Parathyroid adenoma (tissue), 2 donors: ENCODE results near the gene RNASE1.

ENCODE experiments used
- H2AFZ ChIP-seq: fragments of 300-600 bp; sonication (generic); one replicate; pipeline ENCODE4 v1.7.0; 2017; ENCODE audit warnings: antibody characterized with exemption, mild to moderate bottlenecking
- H3K27ac ChIP-seq: fragments of 300-600 bp; sonication (generic); one replicate; pipeline ENCODE4 v1.7.0; 2017
- H3K27me3 ChIP-seq: fragments of 300-600 bp; sonication (generic); one replicate; pipeline ENCODE4 v1.7.0; 2017; ENCODE audit warnings: low read length; ENCODE audit not compliant: control insufficient read depth, insufficient read depth
- H3K36me3 ChIP-seq: fragments of 300-600 bp; sonication (generic); one replicate; pipeline ENCODE4 v1.7.0; 2017; ENCODE audit warnings: low read length; ENCODE audit not compliant: control insufficient read depth, insufficient read depth
- H3K4me1 ChIP-seq: fragments of 300-600 bp; sonication (generic); one replicate; pipeline ENCODE4 v1.7.0; 2017; ENCODE audit warnings: control low read depth
- H3K4me2 ChIP-seq: fragments of 300-600 bp; sonication (generic); one replicate; pipeline ENCODE4 v1.7.0; 2017; ENCODE audit warnings: low read length
- H3K4me3 ChIP-seq: fragments of 300-600 bp; sonication (generic); one replicate; pipeline ENCODE4 v1.7.0; 2017; ENCODE audit warnings: low read depth, low read length
- H3K79me2 ChIP-seq: fragments of 300-600 bp; sonication (generic); one replicate; pipeline ENCODE4 v1.7.0; 2017; ENCODE audit warnings: control low read depth
- H3K9ac ChIP-seq: fragments of 300-600 bp; sonication (generic); one replicate; pipeline ENCODE4 v1.7.0; 2017; ENCODE audit warnings: mild to moderate bottlenecking
- H3K9me3 ChIP-seq: fragments of 300-600 bp; sonication (generic); one replicate; pipeline ENCODE4 v1.7.0; 2017; ENCODE audit warnings: low read length; ENCODE audit not compliant: control insufficient read depth
- TF ChIP-seq, protein P1 (sequence below): fragments of 300-600 bp; sonication (generic); IDR thresholded peaks from one replicate; pipeline ENCODE4 v1.7.0; 2017; ENCODE audit warnings: antibody characterized with exemption, mild to moderate bottlenecking
- donor health status: primary hyperparathyroidism.

The RNASE1 gene

DNA sequence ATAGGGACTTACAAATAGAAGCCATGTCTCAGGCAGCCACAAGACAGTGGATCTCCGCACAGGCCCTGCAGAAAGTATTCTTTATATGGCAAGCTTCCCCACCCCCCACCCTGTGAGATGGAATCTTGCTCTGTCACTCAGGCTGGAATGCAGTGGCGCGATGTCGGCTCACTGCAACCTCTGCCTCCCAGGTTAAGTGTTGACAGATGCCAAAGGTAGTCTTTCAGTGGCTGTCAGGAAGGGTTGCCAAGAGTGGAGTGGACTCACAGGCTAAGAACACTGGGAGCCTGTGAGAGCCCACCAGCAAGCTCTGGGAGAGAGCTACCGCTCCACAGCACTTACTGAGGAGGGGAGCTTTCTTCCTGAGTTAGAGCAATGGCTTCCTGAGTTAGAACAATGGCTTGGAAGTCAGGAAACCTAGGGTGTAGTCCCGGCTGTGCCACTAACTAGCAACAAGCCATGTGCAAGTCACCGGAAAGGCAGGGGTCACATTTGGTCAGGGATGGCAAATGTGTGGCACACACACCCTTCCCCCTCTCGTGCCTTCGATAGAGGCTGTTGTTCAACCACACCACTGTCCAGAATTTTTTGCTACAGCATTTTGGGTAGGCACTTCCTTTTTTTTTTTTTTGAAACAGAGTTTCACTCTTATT is 2.6 kb downstream of the RNASE1 start:
- H3K27ac ChIP-seq = peak overlapping the region; percentile 0
- TF ChIP-seq, protein P1, sequence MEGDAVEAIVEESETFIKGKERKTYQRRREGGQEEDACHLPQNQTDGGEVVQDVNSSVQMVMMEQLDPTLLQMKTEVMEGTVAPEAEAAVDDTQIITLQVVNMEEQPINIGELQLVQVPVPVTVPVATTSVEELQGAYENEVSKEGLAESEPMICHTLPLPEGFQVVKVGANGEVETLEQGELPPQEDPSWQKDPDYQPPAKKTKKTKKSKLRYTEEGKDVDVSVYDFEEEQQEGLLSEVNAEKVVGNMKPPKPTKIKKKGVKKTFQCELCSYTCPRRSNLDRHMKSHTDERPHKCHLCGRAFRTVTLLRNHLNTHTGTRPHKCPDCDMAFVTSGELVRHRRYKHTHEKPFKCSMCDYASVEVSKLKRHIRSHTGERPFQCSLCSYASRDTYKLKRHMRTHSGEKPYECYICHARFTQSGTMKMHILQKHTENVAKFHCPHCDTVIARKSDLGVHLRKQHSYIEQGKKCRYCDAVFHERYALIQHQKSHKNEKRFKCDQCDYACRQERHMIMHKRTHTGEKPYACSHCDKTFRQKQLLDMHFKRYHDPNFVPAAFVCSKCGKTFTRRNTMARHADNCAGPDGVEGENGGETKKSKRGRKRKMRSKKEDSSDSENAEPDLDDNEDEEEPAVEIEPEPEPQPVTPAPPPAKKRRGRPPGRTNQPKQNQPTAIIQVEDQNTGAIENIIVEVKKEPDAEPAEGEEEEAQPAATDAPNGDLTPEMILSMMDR = no peak

DNA sequence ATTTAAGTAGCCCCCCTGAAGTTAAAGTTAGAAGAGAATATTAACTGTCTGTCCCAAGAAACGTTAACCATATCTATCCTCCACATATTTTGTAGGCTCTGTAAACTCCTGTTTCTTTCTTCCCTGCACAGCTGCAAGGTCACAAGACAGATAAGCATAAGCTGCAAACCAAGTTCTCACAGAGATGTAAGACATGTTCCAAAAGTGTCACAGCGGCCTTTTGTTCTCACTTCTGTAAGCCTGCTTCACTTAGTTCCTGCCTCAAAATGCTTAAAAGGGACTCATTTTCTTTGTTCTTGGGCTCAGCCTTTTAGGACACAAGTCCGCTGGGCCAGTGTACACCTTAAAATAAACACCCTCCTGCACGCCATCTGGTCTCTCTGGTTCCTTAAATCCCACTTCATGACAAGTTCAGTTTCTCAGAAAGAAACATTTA is 3.2 kb downstream of the RNASE1 start:
- peak overlapping the region; percentile 0 for H3K27ac ChIP-seq
- H3K79me2 ChIP-seq = no peaks in the 10 kb centered on the region
- no peak overlapping the region for H3K4me2 ChIP-seq
- no peak overlapping the region for H3K9ac ChIP-seq
- H3K27me3 ChIP-seq = no peaks in the 10 kb centered on the region
- no peak overlapping the region for H3K4me3 ChIP-seq
- H3K36me3 ChIP-seq = no peaks in the 10 kb centered on the region
- H3K9me3 ChIP-seq = no peaks in the 10 kb centered on the region
- H3K4me1 ChIP-seq = no peaks in the 10 kb centered on the region
- TF ChIP-seq, protein P1 = no peak
- peak overlapping the region; percentile 0 for H2AFZ ChIP-seq

More for the DNA sequence above, 2.6 kb downstream of the RNASE1 start:
- Histone ChIP-seq H3K79me2 (no peaks in the 10 kb centered on the region), H3K9me3 (no peaks in the 10 kb centered on the region), H3K4me3 (no peak overlapping the region), H3K4me1 (no peaks in the 10 kb centered on the region), H3K4me2 (peak overlapping the region; percentile 22), H2AFZ (peak overlapping the region; percentile 0), H3K9ac (no peak overlapping the region), H3K27me3 (no peaks in the 10 kb centered on the region), H3K36me3 (no peaks in the 10 kb centered on the region)

DNA sequence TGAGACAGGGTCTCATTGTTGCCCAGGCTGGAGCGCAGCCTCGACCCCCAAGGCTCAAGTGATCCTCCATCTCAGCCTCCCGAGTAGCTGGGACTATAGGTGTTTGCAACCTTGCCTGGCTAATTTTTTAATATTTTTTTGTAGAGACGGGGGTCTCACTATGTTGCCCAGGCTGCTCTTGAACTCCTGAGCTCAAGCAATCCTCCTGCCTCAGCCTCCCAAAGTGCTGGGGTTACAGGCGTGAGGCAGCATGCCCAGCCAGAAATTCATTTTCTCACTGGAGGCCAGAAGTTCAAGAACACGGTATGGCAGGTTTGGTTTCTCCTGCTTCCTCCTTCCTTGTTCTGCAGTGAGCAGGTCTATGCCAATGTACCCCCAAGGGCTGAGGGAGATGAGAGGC is 3.7 kb downstream of the RNASE1 start:
- no peaks in the 10 kb centered on the region for H3K4me1 ChIP-seq
- H3K9me3 ChIP-seq = no peaks in the 10 kb centered on the region
- H3K79me2 ChIP-seq = no peaks in the 10 kb centered on the region
- H2AFZ ChIP-seq = no peak overlapping the region
- no peak overlapping the region for H3K27ac ChIP-seq
- H3K9ac ChIP-seq = no peak overlapping the region
- no peaks in the 10 kb centered on the region for H3K36me3 ChIP-seq
- TF ChIP-seq, protein P1 = no peak
- no peak overlapping the region for H3K4me3 ChIP-seq
- H3K27me3 ChIP-seq = no peaks in the 10 kb centered on the region
- H3K4me2 ChIP-seq = no peak overlapping the region

DNA sequence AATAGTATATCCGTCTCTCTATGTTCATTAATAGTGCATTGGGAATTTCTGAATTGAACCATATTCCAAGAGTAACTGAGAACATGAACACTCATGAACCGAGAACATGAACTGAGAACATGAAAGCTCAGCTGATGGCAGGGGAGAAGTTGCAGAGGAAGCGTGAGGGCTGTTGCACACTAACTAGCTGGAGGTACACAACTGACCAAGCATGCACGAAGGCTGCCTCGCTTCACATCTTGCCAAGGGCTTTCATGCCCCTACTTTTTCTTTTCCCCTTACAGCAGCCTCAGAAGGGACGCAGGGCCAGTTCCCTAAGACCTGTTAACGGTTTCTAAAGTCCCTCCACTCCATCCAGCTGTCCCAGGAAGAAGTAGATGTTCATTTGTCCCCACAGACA is 4.3 kb downstream of the RNASE1 start:
- H3K79me2 ChIP-seq = no peaks in the 10 kb centered on the region
- H3K9me3 ChIP-seq = no peaks in the 10 kb centered on the region
- TF ChIP-seq, protein P1 = no peak
- H3K4me3 ChIP-seq = no peak overlapping the region
- no peak overlapping the region for H3K27ac ChIP-seq
- no peaks in the 10 kb centered on the region for H3K36me3 ChIP-seq
- no peak overlapping the region for H3K4me2 ChIP-seq
- no peak overlapping the region for H2AFZ ChIP-seq
- no peaks in the 10 kb centered on the region for H3K27me3 ChIP-seq
- no peak overlapping the region for H3K9ac ChIP-seq
- no peaks in the 10 kb centered on the region for H3K4me1 ChIP-seq

DNA sequence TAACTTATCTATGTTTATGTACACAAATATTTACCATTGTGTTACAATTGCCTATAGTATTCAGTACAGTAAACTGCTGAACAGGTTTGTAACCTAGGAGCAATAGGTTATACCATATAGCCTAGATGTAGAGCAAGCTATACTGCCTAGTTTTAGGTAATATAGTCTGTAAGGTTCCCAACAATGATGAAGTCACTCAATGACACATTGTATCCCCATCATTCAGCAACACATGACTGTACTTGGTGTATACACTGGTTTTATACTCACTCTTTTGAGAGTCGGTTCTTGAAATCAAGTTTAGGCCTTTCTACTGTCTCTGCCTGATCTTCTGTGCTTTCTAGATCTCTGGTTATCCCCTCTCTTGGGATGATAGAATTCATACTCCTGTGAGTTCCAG is 5.5 kb downstream of the RNASE1 start:
- Histone ChIP-seq H3K27ac (no peak overlapping the region), H3K4me2 (no peak overlapping the region), H2AFZ (no peak overlapping the region), H3K27me3 (no peaks in the 10 kb centered on the region), H3K36me3 (no peaks in the 10 kb centered on the region), H3K4me1 (no peaks in the 10 kb centered on the region), H3K79me2 (no peaks in the 10 kb centered on the region), H3K9me3 (no peaks in the 10 kb centered on the region), H3K4me3 (no peak overlapping the region), H3K9ac (no peak overlapping the region)
- TF ChIP-seq, protein P1 = no peak
